ENCODE data around the gene PPP1R13L. TPM values are rescaled to one million over a fixed set of nuclear protein-coding genes. Genes with fewer than 3 reads are reported as not detected.

The PPP1R13L gene
- total and polyA plus RNA-seq, 2 of the 8 experiments (the other 6 are each of a cell fraction or from before 2014, with no cell fraction given) = 9.1 to 15.3 TPM

- TF ChIP-seq CHD7 (IDR thresholded peaks at IDR 0.05; ENCODE audit: insufficient replicate concordance, low read length) (no peak), SP1 (IDR thresholded peaks at IDR 0.05; ENCODE audit: low read depth, low read length) (no peak), ZNF274 (IDR thresholded peaks at IDR 0.05; ENCODE audit: borderline replicate concordance, extremely low read depth, low read length) (no peak), RBBP5 (IDR thresholded peaks at IDR 0.05; ENCODE audit: borderline replicate concordance, low read depth, low read length) (peak; percentile 89; the same call in 1 of the 2 replicates), FOSL1 (IDR thresholded peaks at IDR 0.05; ENCODE audit: insufficient read depth, low read depth, low read length) (no peak), SIRT6 (IDR thresholded peaks at IDR 0.05; ENCODE audit: low read length) (no peak), TCF12 (IDR thresholded peaks at IDR 0.05; ENCODE audit: low read depth, low read length) (no peak), RNF2 (IDR thresholded peaks at IDR 0.05; ENCODE audit: borderline replicate concordance, low read depth, low read length, missing control alignments, poor library complexity, severe bottlenecking) (no peak), HDAC6 (IDR thresholded peaks at IDR 0.05; ENCODE audit: low read depth, low read length) (no peak), RXRA (IDR thresholded peaks at IDR 0.05; ENCODE audit: insufficient read depth, low read depth, low read length) (no peak)
Measured at GRCh38 chr19:45405435-45406225, 761 bp upstream of the PPP1R13L start (continued).
